ENCODE data around the gene ZNF367.

DNA sequence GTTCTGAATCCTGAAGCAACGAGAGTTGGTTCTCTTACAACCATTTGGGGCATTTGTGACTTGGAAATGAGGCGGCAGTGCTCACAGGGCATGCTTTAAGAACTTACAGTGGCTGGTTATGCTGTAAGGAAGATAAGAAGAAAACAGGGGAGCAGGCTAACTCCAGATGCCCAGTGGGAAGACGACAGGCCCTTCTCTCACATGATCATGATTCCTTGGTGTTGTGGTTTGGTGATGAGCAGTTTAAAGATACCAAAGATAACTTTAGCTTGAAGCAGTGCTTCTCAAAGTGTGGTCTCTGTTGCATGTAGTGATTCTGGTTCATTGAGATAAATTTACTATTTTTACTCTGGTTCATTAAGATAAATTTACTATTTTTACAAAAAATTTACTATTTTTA is 29.2 kb upstream of the ZNF367 start:
- TF ChIP-seq, protein P1, sequence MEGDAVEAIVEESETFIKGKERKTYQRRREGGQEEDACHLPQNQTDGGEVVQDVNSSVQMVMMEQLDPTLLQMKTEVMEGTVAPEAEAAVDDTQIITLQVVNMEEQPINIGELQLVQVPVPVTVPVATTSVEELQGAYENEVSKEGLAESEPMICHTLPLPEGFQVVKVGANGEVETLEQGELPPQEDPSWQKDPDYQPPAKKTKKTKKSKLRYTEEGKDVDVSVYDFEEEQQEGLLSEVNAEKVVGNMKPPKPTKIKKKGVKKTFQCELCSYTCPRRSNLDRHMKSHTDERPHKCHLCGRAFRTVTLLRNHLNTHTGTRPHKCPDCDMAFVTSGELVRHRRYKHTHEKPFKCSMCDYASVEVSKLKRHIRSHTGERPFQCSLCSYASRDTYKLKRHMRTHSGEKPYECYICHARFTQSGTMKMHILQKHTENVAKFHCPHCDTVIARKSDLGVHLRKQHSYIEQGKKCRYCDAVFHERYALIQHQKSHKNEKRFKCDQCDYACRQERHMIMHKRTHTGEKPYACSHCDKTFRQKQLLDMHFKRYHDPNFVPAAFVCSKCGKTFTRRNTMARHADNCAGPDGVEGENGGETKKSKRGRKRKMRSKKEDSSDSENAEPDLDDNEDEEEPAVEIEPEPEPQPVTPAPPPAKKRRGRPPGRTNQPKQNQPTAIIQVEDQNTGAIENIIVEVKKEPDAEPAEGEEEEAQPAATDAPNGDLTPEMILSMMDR (IDR thresholded peaks at IDR 0.05) = no peak
- TF ChIP-seq POLR2AphosphoS5 (IDR thresholded peaks at IDR 0.05) (no peak), POLR2A (IDR thresholded peaks at IDR 0.05) (no peak)
